NCI-H82 treated with DMSO at 0.1 percent for 48 hours (cell line): Measurements from ENCODE around the gene MYOZ2.

Source experiments
- DNase-seq: peaks from one replicate; lab custom pipeline; 2025; ENCODE audit not compliant: unreplicated experiment; lab: John Stamatoyannopoulos, UW

Gene MYOZ2

GRCh38 chr4:119190354-119190753 is 54.7 kb downstream of the MYOZ2 start:
- no peak for DNase-seq

GRCh38 chr4:119191505-119191904 is 55.9 kb downstream of the MYOZ2 start:
- DNase-seq, result no peak

- no peak for DNase-seq
Observed at GRCh38 chr4:119197772-119198212, 62.2 kb downstream of the MYOZ2 start.

- DNase-seq, result no peak
Observed at GRCh38 chr4:119204916-119205315, 69.3 kb downstream of the MYOZ2 start.

- no peak for DNase-seq
Observed at GRCh38 chr4:119205690-119206089, 70.1 kb downstream of the MYOZ2 start.

GRCh38 chr4:119206178-119206577 is 70.5 kb downstream of the MYOZ2 start:
- peak; percentile 72 for DNase-seq

- no peak for DNase-seq
Observed at GRCh38 chr4:119207051-119207450, 71.4 kb downstream of the MYOZ2 start.

- no peak for DNase-seq
Observed at GRCh38 chr4:119209077-119209476, 73.4 kb downstream of the MYOZ2 start.

GRCh38 chr4:119209586-119209985 is 74.0 kb downstream of the MYOZ2 start:
- DNase-seq, result no peak

GRCh38 chr4:119210775-119211174 is 75.1 kb downstream of the MYOZ2 start:
- no peak for DNase-seq

- no peak for DNase-seq
Observed at GRCh38 chr4:119211867-119212233, 76.2 kb downstream of the MYOZ2 start.

- DNase-seq, result peak; percentile 85
Observed at GRCh38 chr4:119212234-119212963, 76.8 kb downstream of the MYOZ2 start, which contains the start of gene USP53. Gene USP53, plus strand, starts transcription at chr4:119212713. Its CDS starts 27,047 bp downstream, at chr4:119239760.

GRCh38 chr4:119212964-119213606 is 77.5 kb downstream of the MYOZ2 start:
- peak; percentile 46 for DNase-seq

- DNase-seq, result no peak
Observed at GRCh38 chr4:119218093-119218492, 82.5 kb downstream of the MYOZ2 start.

- DNase-seq, result no peak
Observed at GRCh38 chr4:119221412-119221811, 85.8 kb downstream of the MYOZ2 start.

- no peak for DNase-seq
Observed at GRCh38 chr4:119227690-119228089, 92.1 kb downstream of the MYOZ2 start.

GRCh38 chr4:119228406-119228805 is 92.8 kb downstream of the MYOZ2 start:
- DNase-seq, result no peak

- DNase-seq, result no peak
Observed at GRCh38 chr4:119229908-119230687, 94.5 kb downstream of the MYOZ2 start.

GRCh38 chr4:119231491-119231890 is 95.9 kb downstream of the MYOZ2 start:
- no peak for DNase-seq

- DNase-seq, result no peak
Observed at GRCh38 chr4:119232286-119232685, 96.7 kb downstream of the MYOZ2 start.

- no peak for DNase-seq
Observed at GRCh38 chr4:119233191-119233590, 97.6 kb downstream of the MYOZ2 start.

- no peak for DNase-seq
Observed at GRCh38 chr4:119233750-119234149, 98.1 kb downstream of the MYOZ2 start.
